ENCODE measurements around the gene TRIB2.
A peak's percentile ranks its signal among the peaks of the same experiment; 100 is the strongest.

TRIB2 gene

DNA sequence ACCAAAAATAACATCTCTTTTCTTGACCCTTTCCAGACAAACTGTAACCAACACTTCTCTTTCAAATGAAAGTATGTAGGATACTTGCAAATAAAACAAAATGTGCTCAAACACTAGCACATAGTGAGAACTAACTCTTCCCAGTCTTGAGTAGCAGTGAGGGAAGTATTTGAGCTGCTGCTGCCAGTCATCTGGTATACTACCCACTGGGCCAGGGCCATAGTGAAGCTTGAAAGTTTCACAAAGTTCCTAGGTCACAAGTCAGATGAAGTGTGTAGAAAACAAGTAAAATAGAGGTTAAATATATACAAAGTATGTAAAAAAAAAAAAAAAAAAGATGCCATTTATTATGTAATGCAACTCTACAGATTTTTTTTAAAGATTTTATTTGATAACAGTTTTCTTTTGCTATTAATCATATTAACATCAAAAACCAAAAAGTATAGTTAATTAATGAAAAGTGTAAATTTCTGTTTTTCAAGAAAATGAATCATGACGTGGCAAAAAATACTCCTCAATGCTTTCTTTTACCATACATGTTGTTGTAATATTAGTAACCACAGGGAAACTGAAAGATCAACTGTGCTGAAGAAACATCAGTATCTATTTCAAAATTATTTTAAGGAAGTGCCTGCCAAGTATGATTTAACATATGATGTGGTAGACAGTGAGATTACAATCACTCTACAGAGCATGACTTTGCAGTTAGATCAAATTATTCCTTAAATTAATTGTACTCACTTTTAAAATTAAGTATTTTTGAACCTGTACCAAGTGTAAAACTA lies 21.6 kb upstream of the TRIB2 start:
- no peak for DNase-seq (ENCODE audit: extremely low spot score, insufficient read length, low read depth)
- FAIRE-seq = peak; percentile 42

DNA sequence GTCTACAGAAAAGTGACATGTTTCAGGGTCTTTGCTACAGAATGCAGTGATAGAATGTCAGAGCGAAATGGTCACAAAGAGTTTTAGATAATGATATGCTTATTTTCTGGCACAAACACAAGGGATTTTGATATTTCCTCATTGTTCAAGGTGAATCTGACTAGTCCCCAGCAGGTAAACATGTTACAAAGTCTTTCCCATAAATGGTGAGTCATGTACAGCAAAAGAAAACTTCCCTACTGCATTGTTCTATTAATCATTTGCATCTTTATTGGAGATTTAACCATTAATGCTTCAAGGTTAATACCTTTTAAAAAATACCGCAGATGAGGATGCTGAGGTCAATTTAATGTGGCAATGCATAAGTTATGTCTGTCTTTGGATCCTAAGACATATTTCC lies 19.1 kb upstream of the TRIB2 start:
- FAIRE-seq = no peak

DNA sequence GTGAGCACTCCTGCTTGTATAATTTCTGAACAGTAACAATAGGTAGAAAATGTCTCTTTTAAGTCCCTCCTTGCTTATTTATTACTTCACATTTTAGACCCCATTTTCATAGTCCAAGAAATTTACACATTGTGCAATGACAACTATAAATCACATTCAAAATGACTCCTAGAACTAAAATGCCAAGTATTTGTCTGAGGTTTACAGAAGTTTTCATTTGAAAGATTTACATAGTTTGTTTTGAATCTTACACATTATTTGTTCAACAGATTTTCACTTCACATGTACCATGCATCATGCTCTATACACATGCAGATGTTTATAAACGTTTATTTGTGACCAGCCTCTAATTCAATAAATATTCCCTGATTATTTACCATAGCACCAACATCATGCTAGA lies 15.7 kb upstream of the TRIB2 start:
- FAIRE-seq (no peak), DNase-seq (ENCODE audit: extremely low spot score, insufficient read length, low read depth) (no peak)

More for the DNA sequence above, 19.1 kb upstream of the TRIB2 start:
- no peak for DNase-seq (ENCODE audit: extremely low spot score, insufficient read length, low read depth)

DNA sequence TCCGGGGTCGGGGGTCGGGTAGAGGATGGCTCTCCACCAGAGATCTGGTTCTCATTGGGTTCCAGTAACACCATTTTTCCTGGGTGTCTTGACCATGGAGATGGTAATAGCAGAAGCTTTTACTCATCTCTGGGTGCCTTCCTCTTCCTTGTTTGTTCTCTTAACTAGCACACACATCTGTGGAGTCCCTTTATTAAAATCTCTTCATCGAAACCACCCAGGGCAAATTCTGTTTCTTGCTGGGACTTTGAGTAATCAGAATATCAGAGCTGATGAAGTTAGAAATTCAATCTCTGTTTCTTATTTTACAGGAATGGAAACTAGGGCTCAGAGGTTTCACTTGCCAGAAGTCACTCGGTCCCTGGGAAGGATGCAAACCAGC lies 15.0 kb upstream of the TRIB2 start:
- DNase-seq (ENCODE audit: extremely low spot score, insufficient read length, low read depth) (no peak), FAIRE-seq (no peak)

DNA sequence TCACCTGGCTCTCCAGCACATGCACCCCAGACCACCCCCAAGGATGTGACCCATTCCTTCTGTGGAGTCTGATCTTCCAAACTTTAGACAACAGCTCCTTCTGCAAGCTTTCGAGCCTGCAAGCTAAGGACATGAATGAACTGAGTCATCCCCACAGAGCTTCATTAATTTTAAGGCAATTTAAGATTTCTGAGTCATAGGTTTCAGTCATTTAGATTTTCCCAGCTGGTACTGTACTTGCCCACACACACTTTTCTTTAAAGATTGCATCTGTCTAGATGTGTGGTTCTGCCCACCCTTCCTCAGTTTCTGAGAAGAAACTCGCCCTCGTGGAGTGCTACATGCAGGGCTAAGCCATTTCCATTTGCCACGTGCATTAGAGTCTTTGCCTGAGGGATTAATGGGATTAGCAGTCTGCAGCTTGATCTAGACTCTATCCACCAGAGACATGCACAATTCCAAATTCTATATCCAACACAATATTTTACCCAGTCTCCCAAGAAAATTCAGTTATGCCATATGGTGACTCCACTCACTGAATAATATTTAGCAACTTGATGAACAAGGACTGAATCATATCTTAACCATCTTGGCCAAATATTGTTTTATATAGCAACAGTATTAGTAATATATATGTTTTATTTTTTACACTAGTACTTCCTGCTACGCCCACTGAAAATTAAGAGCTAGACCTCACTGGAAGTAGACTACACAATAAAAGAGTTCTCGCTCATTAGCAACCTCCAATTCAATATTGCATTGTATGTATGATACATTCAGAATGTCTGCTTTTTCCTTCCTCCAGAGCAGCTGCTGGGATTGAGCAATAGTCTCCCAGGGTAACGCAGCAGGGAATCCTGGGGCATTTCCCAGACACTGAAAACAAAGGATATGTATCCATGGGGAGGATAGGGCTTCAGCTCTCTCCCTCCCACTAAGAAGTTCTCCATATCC lies 14.3 kb upstream of the TRIB2 start:
- no peak for DNase-seq (ENCODE audit: extremely low spot score, insufficient read length, low read depth)
- FAIRE-seq = no peak

DNA sequence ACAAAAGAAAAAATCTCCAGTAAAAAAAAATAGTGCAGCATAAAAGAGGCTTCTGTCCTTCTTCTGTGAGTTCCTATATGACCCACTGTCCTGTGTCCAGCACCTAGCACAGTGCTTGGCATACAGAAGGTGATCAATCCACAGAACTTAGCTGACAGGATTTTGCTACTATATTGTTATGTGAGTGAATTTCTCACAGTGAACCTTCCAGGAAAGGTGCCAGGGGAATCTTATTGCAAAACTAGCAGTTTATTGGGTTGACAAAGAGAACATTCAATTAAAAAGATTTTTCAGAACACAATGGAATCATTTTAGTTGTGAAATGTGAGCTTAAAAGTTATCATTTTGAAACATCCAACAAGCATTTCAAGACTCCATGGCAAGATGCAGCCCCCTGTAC lies 12.4 kb upstream of the TRIB2 start:
- DNase-seq (ENCODE audit: extremely low spot score, insufficient read length, low read depth) = no peak
- no peak for FAIRE-seq

DNA sequence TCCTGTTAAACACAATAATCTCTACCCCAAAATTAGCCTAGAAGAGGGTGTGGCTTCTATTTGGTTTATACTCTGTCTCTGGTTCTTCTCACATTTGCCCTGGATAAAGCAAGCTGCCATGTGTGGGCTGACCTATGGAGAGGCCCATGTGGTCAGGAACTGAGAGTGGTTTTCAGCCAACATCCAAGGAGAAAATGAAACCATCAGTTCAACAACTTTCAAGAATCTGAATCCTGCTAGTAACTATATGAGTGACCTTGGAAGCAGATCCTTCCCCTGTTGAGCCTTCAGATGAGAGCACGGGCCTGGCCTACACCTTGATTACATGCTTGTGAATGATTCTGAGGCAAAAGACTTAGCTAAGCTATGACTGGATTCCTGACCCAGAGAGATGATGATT lies 11.5 kb upstream of the TRIB2 start:
- DNase-seq (ENCODE audit: extremely low spot score, insufficient read length, low read depth) (no peak), FAIRE-seq (no peak)

DNA sequence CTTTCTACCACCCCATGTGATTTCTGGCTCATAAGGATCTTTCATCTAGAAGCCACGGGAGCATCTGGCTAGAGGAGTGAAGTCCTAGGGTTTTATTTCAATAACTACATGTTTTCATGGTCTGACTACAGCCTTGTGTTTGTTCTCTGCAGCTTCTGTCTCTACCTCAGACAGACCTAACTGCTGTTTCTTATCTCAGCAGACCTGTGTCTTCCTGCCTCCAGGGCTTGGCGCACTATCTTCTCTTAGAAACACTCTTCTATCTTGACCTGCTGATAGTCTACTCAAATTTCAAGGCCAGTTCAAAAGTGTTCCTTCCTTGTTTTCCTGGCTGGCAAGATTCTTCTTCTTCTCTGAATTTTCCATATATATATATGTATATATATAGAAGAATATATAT lies 11.0 kb upstream of the TRIB2 start:
- DNase-seq (ENCODE audit: extremely low spot score, insufficient read length, low read depth) (no peak), FAIRE-seq (no peak)

DNA sequence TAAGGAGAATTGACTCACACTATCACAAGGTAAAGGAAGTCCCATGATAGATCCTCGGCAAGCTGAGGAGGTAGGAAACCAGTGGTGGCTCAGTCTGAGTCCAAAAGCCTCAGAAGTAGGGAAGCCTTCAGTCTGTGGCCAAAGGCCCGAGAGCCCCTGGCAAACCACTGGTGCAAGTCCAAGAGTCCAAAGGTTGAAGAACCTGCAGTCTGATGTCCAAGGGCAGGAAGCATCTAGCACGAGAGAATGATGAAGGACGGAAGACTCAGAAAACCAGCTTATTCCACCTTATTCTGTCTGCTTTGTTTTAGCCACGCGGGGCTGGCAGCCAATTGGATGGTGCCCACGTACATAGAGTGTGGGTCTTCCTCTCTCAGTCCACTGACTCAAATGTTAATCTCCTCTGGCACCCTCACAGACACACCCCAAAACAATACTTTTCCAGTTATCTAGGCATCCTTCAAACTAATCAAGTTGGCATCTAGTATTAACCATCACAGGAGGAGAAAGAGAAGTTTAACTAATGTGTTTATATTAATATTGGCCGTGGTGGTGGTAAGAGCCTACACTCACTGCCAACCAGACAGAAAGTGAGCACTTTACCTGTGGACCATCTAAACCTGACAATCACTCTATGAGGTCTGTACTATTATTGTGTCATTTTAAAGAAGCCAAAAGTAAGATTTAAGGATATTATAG lies 8.1 kb upstream of the TRIB2 start:
- no peak for DNase-seq (ENCODE audit: extremely low spot score, insufficient read length, low read depth)
- no peak for FAIRE-seq

DNA sequence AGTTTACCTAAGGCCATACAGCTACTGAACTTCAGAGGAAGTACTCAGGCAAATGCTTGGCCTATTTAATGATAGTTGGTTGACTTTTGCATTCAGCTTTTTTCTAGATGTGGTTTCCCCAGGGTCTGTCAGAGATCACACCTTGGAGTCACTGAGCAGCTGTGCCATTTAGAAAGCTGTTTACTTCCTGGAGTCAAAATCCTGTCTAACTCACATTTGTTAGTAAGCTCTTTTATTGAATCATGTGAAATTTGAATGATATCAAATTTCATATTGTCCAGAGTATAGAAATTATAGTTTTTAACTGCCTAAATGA lies 7.6 kb upstream of the TRIB2 start:
- DNase-seq (ENCODE audit: extremely low spot score, insufficient read length, low read depth) (no peak), FAIRE-seq (no peak)

DNA sequence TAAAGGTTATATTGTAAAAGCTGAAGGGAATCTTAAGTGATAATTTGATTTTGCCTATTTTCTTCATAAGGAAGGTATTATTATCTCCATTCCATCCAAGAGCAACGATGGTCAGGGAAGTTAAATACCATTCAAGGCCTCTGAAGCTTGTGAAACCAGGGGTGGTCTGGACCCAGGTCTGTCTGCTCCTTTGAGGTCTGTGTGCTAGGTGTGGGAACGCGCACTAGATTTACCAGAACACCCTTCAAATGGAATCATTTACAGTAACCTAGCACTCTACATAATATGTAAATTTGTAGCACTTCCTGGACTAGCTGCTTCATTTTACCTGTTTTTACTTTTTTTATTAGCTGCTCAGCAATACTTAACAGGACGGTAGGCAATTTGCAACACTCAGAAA lies 6.4 kb upstream of the TRIB2 start:
- FAIRE-seq = no peak

DNA sequence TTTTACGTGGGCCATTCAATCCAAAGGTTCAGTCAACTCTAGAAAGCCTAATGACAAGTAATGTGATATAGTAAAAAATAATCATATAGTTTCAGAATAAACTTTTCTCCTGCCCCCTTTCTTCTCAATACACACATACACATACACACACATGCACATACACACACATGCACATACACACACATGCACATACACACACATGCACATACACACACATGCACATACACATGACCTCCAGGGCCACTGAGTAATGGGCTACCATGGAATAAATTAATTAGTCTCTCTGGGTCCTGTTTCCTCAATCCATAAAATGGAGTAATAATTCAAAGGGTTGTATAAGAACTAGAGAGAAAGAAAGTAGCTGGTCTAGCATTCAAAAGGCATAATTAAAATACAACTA lies 5.4 kb upstream of the TRIB2 start:
- DNase-seq (ENCODE audit: extremely low spot score, insufficient read length, low read depth) (no peak), FAIRE-seq (no peak)

More for the DNA sequence above, 6.4 kb upstream of the TRIB2 start:
- no peak for DNase-seq (ENCODE audit: extremely low spot score, insufficient read length, low read depth)

DNA sequence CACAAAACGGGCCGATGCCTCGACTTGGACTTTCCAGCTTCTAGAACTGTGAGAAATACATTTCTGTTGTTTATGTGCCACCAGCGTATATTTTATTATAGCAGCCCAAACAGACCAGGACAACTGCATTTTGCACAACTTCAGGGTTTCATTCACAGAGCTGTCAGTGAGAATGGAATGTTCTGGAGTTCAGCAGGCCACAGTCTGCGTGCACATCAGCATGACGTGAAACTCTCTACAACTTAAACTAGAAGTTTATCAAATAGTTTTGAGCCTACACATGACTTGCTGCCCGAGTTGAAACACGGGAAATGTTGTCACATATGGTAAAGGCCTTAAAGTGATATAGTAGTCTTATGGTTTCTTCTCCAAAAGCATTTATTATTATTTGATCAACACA lies 3.9 kb upstream of the TRIB2 start:
- DNase-seq (ENCODE audit: extremely low spot score, insufficient read length, low read depth) = no peak

DNA sequence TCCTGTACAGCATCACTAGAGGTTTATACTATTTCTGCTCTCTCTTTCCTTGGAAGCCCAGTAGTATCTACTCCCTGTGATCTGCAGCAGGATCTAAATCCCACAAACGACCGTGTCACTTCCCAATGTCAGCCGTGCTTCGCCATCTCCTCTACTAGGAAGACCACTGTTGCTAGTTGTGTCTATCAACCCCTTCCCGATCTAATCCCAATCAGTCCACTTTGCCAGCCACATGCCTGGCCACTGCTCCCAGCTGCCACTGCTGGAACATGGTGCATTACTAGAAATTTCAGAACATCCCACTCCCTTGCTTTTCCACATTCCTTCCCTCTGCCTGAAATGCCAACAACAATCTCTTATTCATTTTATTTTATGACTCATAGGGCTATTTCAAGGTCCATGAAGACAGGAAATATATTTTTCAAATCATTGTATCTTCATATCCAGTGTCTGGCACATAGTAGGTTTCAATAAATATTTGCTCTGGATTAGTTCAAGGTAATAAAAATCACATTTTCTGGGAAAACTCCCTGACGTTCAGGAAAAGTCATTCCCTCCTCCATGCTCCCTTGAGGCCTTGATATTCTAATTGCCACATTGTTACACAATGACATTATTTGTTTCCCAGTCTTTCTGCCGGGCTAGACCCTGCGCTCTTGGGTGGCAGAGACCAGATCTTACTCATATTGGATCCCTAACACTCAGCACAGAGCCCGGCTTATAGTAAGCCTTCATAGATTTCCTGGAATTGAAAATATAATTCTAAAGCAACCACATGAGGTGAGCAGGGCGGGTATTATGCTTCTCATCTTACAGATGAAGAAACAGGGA lies 2.1 kb upstream of the TRIB2 start:
- FAIRE-seq (no peak), DNase-seq (ENCODE audit: extremely low spot score, insufficient read length, low read depth) (no peak)

More for the DNA sequence above, 3.9 kb upstream of the TRIB2 start:
- no peak for FAIRE-seq

DNA sequence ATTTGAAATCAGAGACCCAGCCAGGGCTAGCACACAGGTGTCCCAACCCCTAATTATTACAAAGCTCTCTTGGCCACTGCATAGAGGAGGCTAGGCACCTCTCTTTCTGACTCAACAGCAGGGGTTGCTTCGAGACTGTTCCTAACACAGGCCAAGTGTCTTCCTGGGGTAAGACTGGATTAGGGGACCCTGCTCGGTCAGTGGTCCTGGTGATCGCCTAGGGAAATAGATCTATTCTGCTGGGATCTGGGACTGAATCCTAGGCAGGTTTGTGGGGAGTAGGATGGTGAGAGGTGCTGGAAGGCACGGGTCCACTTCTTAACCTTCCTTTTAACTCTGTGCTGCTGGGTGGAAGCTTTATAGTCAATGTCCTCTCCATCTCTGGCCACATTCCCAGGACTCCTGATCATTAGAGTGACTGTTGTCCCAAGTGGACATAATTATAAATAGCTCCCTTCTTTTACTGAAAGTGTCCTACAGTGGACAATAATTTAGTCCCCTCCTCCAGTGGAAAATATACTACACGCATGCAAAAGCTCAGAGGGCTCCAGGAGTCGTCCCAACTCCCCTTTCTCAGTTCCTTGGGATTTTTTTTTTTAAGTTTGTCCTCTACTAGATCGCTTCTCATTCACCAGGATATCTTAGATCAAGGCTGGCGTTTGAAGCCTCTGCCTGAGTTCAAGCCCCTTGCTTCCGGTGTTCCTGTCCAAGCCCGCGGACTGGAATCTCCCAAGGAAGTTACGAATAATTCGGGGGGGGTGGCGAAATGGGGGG lies 1.3 kb upstream of the TRIB2 start:
- FAIRE-seq = no peak
- DNase-seq (ENCODE audit: extremely low spot score, insufficient read length, low read depth) = no peak

DNA sequence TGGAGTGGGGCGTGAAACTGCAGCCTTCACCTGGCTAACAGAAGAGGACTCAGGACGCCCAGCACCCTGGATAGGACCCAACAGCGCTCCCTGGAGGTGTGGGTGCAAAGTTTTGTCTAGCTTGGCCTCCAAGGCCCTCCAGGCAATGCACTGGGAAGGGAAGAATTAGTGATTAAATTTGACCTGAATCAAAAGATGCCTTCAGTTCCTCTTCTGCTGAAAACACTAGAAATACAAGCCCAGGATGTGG lies 779 bp upstream of the TRIB2 start:
- DNase-seq (ENCODE audit: extremely low spot score, insufficient read length, low read depth) (no peak), FAIRE-seq (peak; percentile 39)

DNA sequence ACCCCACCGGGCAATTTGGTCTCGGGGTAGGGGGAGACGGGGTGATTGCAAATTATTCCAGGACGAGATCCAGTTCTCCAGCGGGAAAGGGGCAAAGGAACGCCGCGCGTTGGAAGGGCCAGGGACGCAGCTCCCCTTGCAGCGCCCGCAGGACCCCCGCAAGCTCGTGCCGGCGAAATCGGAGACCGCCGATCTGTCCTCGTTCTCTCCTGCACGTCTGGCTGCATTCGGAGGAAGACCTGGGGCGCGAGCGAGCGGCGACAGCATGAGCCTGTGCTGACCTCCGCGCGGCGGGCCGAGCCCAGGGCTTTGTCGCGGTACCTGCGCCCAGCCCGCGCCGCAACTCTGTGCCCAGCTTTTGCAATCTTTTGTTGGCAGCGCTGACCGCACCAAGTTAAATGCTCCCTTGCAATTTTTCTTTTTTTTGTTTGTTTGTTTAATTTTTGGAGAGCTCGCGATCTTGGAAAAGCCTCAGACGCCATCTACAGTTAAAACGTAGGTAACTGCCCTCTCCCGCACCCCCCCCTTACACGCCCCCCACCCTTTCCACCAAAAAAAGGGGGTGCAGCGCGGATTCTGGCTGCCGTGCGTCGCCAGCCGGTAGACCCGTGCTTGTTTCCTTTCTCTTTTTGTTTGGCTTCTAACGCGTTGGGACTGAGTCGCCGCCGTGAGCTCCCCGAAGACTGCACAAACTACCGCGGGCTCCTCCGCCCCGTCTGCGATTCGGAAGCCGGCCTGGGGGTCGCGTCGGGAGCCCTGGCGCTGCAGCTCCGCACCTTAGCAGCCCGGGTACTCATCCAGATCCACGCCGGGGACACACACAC lies 667 bp downstream of the TRIB2 start:
- no peak for DNase-seq (ENCODE audit: extremely low spot score, insufficient read length, low read depth)
- FAIRE-seq = no peak

DNA sequence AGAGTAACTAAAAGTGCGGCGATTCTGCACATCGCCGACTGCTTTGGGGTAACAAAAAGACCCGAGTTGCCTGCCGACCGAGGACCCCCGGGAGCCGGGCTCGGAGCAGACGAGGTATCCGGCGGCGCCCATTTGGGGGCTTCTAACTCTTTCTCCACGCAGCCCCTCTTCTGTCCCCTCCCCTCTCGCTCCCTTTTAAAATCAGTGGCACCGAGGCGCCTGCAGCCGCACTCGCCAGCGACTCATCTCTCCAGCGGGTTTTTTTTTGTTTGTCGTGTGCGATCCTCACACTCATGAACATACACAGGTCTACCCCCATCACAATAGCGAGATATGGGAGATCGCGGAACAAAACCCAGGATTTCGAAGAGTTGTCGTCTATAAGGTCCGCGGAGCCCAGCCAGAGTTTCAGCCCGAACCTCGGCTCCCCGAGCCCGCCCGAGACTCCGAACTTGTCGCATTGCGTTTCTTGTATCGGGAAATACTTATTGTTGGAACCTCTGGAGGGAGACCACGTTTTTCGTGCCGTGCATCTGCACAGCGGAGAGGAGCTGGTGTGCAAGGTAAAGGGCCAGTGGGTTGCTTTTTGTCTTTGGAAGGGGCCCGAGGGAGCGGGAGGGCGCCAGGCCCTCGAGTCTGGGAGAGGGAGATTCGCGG lies 1.4 kb downstream of the TRIB2 start:
- FAIRE-seq = no peak
- DNase-seq (ENCODE audit: extremely low spot score, insufficient read length, low read depth) = no peak
